DMS79 treated with DMSO at 0.1 percent for 48 hours (cell line): ENCODE results near the gene MRPS6.

Source experiments
- DNase-seq: peaks from one replicate; lab custom pipeline; 2025; lab: John Stamatoyannopoulos, UW

Gene MRPS6

GRCh38 chr21:34133392-34133791, 60.0 kb downstream of the MRPS6 start:
- no peak for DNase-seq

DNA sequence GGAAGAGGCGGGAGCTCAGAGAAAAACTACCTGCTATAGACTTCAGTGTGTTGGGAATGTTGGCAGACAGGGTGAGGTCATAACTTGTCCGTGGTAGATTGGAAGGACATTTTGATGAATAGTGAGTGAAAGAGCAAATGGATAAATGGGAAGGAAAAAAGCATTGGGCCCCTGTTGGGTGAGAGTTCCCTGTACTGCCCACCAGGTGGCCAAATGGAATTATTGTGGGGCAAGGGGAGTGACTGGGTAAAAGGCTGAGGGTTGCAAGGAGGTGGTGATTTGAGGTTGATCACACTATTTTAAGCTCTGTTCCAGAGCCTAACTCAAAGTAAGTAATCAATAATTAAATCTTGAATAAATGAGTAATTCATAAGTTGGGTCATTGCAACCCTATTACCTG, 60.4 kb downstream of the MRPS6 start:
- no peak for DNase-seq

DNA sequence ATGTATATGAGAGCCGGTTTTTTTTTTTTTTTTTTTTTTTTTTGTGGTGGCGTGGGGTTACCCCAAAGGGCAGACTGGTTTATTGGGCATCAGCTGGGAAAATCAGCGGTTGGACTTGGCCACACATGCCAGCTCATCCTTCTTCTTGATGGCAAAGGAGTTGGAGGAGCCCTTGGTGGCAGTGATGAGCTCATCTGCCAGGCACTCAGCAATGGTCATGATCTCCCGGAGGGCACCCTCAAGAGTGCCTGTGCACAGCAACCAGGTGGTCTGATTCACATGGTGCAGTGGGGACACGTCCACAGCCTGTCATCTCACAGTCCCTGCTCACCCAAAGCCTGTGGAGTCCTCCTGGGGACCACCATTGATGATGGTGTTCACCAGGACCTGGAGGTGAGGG, 62.0 kb downstream of the MRPS6 start:
- DNase-seq = no peak

GRCh38 chr21:34141373-34141772, 68.0 kb downstream of the MRPS6 start:
- no peak for DNase-seq

- no peak for DNase-seq
Observed at GRCh38 chr21:34143685-34144182, 70.4 kb downstream of the MRPS6 start.

DNA sequence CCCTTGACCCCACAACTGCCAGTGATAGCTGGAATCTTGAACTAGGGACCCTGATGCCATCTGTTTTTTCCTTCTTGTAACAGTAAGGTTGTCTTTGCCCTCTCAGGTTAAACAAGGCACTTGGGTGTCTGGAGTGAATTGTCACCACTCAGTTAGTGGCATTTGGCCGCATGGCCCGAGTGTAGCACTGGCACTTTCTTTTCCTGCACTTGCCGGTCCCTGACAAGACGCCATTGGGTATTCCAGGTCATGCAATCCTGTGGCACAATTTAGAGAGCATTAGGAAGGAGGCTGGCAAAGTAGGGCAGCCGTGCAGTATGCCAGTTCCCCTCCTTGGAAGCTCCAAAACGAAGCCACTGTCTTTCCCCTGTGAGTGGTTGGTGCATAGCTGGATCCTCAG, 70.8 kb downstream of the MRPS6 start:
- DNase-seq = no peak

DNA sequence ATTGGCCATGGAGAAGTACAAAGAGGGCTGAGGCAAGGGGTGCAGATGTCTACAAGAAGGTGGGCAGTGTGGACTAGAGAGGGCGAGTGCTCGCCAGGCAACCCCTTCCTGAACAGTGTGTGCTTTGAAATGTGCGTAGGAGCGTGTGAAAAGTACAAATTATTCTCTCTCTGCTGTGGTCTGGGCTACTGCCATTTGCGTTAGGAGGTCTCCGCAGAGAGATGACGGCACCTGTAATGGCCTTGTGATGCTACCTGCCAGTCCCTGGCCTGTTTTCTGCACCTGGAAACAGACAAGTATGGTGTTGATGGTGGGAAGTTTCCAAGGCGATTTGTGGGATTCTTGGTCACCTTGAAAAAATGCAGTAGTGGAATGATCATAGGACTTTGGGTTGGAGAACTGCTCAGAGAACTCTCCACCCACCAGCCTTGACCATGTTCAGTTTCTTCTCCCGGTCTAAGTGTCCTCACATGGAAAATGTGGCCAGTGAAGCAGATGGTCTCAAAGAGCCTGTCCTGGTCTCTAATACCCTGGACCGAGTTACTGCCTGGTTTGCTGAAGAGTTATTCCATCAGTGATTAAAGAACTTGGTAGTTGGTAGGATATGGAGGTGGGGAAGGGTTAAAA, 74.5 kb downstream of the MRPS6 start:
- DNase-seq = no peak

DNA sequence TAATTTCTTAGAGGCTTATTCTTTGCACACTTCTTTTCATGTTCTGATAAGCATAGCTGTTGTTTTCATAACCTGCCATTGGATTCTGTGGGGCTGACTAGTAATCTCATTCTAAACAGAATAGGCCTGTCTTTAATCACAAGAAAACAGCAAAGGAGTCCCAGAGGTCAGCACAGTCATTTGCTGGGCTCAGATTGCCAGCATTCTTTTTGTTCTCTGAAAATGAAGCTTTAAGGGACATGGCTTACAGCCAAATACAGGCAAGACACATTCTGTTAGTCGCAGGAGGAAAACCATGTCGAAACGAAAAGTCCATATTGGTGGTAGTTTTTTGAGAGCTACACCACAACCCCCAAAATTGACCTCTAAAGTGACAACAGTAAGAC, 75.0 kb downstream of the MRPS6 start:
- no peak for DNase-seq

DNA sequence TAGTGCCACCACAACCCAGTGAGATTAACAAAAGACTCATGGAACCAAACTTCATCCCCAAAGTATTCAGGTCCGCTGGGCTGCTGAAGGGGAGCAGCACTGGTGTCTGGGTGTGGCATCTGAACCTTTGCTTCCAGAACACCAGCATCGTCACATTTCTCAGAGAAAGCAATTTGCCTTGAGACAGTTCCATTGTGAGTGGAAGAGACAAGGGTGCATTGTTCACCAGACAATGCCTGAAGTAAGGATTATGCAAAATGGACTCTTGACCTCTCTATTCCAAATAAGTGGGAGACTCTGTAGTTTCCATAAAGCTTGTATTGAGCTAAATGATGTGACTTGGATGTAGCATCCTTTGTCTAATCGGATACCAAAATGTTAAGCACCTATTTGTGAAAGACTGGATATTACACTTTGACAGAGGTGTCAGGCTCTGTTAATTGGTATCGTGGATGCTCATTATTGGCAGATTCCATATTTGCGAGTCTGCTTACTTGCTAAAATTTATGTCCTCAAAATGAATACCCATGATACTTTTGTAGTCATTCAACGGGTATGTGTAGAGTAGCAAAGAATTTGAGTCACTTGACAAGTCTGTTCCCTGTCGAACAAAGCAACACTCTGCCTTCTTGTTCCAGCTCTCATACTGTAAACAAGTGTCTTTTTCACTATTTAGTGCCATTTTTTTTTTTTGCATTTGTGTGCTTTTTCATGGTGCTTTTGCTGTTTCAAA, 75.6 kb downstream of the MRPS6 start:
- DNase-seq = no peak

- no peak for DNase-seq
Observed at GRCh38 chr21:34152500-34152899, 79.1 kb downstream of the MRPS6 start.

- DNase-seq = no peak
Observed at GRCh38 chr21:34154878-34155277, 81.5 kb downstream of the MRPS6 start.

GRCh38 chr21:34156957-34157356, 83.6 kb downstream of the MRPS6 start:
- no peak for DNase-seq

GRCh38 chr21:34157521-34157920, 84.1 kb downstream of the MRPS6 start:
- DNase-seq = no peak

DNA sequence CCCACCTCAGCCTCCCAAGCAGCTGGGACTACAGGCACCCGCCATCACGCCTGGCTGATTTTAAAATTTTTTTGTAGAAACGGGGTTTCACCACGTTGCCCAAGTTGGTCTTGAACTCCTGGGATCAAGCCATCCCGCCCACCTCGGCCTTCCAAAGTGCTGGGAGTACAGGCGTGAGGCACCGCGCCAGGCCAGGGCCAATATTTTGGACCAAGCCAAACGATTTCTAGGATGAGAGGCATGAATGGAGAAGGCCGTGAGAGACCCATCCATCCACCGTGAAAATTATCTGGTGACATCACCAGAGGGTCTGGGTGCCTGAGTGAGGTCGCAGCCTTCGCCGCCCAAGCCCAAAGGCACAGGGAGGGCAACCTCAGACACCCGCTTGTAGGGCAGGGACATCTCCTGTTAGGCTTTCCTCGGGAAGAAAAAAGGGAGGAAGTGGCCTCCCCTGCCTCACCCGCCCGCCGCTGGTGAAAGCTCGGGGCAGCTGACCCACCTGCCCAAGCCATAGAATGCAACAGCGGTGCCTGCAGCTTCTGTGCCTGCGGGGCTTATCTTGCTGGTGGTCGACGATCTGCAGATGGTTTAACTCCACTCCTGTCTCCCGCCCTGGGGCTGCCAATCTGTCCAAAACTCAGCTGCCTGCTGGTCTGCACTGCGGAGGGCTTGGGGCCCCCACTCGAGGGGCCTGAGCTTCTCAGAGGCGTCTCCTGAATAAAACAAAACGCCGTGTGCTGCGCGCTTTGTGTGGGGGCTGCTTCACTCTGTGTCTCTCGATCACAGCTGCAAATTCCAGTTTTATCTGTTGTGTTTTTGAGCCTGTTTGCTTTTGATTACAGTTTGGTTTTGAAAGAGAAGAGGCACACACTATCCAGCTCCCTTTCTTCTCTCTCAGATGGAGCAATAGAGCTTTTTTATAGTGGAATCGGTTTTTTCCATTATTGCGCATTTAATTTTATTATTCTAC, 85.8 kb downstream of the MRPS6 start:
- DNase-seq = no peak

GRCh38 chr21:34166468-34166867, 93.1 kb downstream of the MRPS6 start:
- DNase-seq = no peak

- DNase-seq = no peak
Observed at GRCh38 chr21:34170886-34171285, 97.5 kb downstream of the MRPS6 start.

DNA sequence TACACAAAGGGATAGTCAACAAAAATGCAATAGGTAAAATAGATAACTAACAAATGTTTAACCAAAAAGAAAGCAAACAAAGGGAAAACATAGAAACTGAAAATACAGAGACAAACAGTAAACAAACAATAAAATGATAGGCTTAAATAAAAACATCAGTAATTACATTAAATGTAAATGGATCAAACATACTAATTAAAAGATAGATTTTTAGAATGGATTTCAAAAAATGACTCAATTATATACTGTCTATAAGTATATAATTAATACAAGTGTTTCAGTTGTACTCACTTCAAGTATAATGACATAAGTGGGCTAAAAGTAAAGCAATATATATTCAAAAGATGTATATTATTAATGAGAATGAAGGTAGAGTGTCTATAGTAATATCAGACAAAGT, 101.1 kb downstream of the MRPS6 start:
- no peak for DNase-seq

GRCh38 chr21:34176448-34176847, 103.1 kb downstream of the MRPS6 start:
- no peak for DNase-seq

- DNase-seq = no peak
Observed at GRCh38 chr21:34177919-34178567, 104.7 kb downstream of the MRPS6 start.

DNA sequence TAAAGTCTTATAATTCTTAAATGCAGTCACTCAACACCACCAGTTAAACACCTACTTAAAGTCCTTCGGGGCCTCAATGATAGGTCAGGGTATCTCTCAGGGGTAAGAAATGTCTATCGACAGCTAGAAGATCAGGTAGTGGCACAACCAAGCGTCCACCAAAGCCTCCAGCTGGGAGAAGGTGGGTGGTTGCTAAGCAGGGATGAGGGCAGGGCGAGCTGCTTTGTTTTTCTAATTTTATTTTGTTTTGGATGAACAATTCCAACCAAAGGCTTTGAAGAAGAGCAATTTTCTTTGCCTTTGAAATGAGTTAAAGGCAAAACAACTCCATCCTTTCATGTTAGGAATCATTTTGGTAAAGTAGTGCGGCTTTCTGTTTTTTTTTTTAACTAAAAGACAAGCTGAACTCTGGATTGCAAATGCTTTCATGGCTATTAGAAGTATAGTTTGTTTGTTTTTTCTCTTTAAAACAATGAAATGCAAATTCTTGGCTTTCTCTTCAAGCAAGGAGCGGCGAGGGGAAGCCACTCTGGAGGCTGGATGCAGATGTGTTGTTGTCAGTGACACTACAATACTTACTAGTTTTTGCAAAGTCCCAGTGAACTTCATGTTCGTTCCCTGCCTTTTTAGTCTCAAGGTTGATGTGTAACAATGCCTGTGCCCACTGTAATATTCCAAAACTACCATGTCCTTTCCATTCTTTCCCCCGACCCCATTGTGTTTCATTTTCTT, 106.0 kb downstream of the MRPS6 start:
- no peak for DNase-seq

- no peak for DNase-seq
Observed at GRCh38 chr21:34180407-34180806, 107.0 kb downstream of the MRPS6 start.
